Peyer's patch (tissue), 4 donors: ENCODE data around the gene TNNT2.

Experiments used
- CTCF ChIP-seq, 6 experiments: fragments of 450-650 bp in 4 of 6; fragments of 200-600 bp in 2 of 6; sonication (generic) in 1 of 6; IDR thresholded peaks; one replicate each; pipeline ENCODE4 v1.5.1; 2017 to 2019; ENCODE audit warnings: antibody characterized with exemption in 6 of 6, mild to moderate bottlenecking in 3 of 6, moderate library complexity in 1 of 6
- POLR2A ChIP-seq, 2 donors: fragments of 450-650 bp; IDR thresholded peaks; one replicate each; pipeline ENCODE4 v1.5.1; 2017; ENCODE audit warnings: antibody characterized with exemption in 2 of 2, mild to moderate bottlenecking in 2 of 2, moderate library complexity in 2 of 2

GRCh38 chr1:201350361-201350725 lies 27.1 kb downstream of the TNNT2 start:
- TF ChIP-seq CTCF (IDR thresholded peaks at IDR 0.05) (no peak), POLR2A (IDR thresholded peaks at IDR 0.05) (no peak)
